HFF-Myc (cell line): ENCODE results near the gene TMEM167A.
A peak's percentile ranks its signal among the peaks of the same experiment; 100 is the strongest.

Experiments used
- DNase-seq: peaks from one replicate; pipeline ENCODE4 v3.0.0-alpha.2; 2011; ENCODE audit warnings: low read depth; ENCODE audit errors: extremely low read depth
- H3K4me3 ChIP-seq: replicated peaks from 2 replicates; pipeline ENCODE4 v1.5.1; 2011; ENCODE audit warnings: low read depth, mild to moderate bottlenecking, control low read depth, low read length
- CTCF ChIP-seq: IDR thresholded peaks from 2 replicates; pipeline ENCODE4 v1.5.1; 2012; ENCODE audit warnings: mild to moderate bottlenecking, low read depth, low read length, control low read depth; ENCODE audit errors: missing control alignments

TMEM167A gene

GRCh38 chr5:83076742-83077661 lies at the start of gene TMEM167A, which contains the start of gene XRCC4:
Gene TMEM167A (minus strand): TSS chr5:83077394. CDS start chr5:83077323, 71 bp downstream.
Gene XRCC4 (plus strand): TSS chr5:83077547. CDS start chr5:83104920, 27,373 bp downstream.
- peak within 1 kb of the TSS; percentile 65 for H3K4me3 ChIP-seq
- no peak for TF ChIP-seq CTCF
- peak; percentile 96 for DNase-seq

GRCh38 chr5:83126501-83126900 lies 49.3 kb upstream of the TMEM167A start:
- no peak for DNase-seq
- H3K4me3 ChIP-seq: no peak overlapping the region
- no peak for TF ChIP-seq CTCF

GRCh38 chr5:83125560-83125959 lies 48.4 kb upstream of the TMEM167A start:
- DNase-seq: no peak
- no peak overlapping the region for H3K4me3 ChIP-seq
- no peak for TF ChIP-seq CTCF

- no peak overlapping the region for H3K4me3 ChIP-seq
- TF ChIP-seq CTCF: no peak
These were observed 47.4 kb upstream of the TMEM167A start for GRCh38 chr5:83124593-83124992.

GRCh38 chr5:83118976-83119375 lies 41.8 kb upstream of the TMEM167A start:
- no peak for DNase-seq
- no peak for TF ChIP-seq CTCF
- H3K4me3 ChIP-seq: no peak overlapping the region

More at GRCh38 chr5:83124593-83124992, 47.4 kb upstream of the TMEM167A start:
- DNase-seq: no peak

GRCh38 chr5:83118471-83118870 lies 41.3 kb upstream of the TMEM167A start:
- no peak overlapping the region for H3K4me3 ChIP-seq
- DNase-seq: no peak
- TF ChIP-seq CTCF: no peak
